SK-N-SH treated with all-trans-retinoic acid at 6 μM for 48 hours (cell line): ENCODE measurements around the gene NPB.

Experiments
- BACH2 ChIP-seq: fragments of 250-450 bp; sonication (Bioruptor Pico); IDR thresholded peaks from 2 replicates; pipeline ENCODE4 v1.9.0; 2021; ENCODE audit warnings: mild to moderate bottlenecking, borderline replicate concordance
- CSDC2 ChIP-seq: fragments of 250-450 bp; sonication (Bioruptor Pico); IDR thresholded peaks from 2 replicates; pipeline ENCODE4 v1.5.0; 2020; ENCODE audit warnings: mild to moderate bottlenecking, moderate library complexity
- RARB ChIP-seq: fragments of 250-450 bp; sonication (Bioruptor Pico); IDR thresholded peaks from 2 replicates; pipeline ENCODE4 v1.8.0; 2021; ENCODE audit warnings: mild to moderate bottlenecking, moderate library complexity
- TOX ChIP-seq: fragments of 250-450 bp; sonication (Bioruptor Pico); IDR thresholded peaks from 2 replicates; pipeline ENCODE4 v1.8.0; 2021; ENCODE audit warnings: mild to moderate bottlenecking, moderate library complexity, borderline replicate concordance
- ZC3H10 ChIP-seq: fragments of 250-450 bp; sonication (Bioruptor Pico); IDR thresholded peaks from 2 replicates; pipeline ENCODE4 v1.5.1; 2021; ENCODE audit warnings: mild to moderate bottlenecking, moderate library complexity
- ZFP3 ChIP-seq: fragments of 250-450 bp; sonication (Bioruptor Pico); IDR thresholded peaks from 2 replicates; pipeline ENCODE4 v1.5.0; 2020; ENCODE audit warnings: mild to moderate bottlenecking, moderate library complexity
- ZNF70 ChIP-seq: fragments of 450-650 bp; formaldehyde crosslinking; IDR thresholded peaks from 2 replicates; pipeline ENCODE4 v1.5.0; 2020; ENCODE audit warnings: mild to moderate bottlenecking, moderate library complexity
- TF ChIP-seq, protein P1 (sequence below): fragments of 250-450 bp; sonication (Bioruptor Pico); IDR thresholded peaks from 2 replicates; pipeline ENCODE4 v1.8.0; 2020; ENCODE audit warnings: mild to moderate bottlenecking, moderate library complexity, borderline replicate concordance
- TF ChIP-seq, protein P2 (sequence below): fragments of 250-450 bp; sonication (Bioruptor Pico); IDR thresholded peaks from 2 replicates; pipeline ENCODE4 v1.5.1; 2021; ENCODE audit warnings: mild to moderate bottlenecking, moderate library complexity
- TF ChIP-seq, protein P3 (sequence below): fragments of 250-450 bp; sonication (Bioruptor Pico); IDR thresholded peaks from 2 replicates; pipeline ENCODE4 v1.5.0; 2020; ENCODE audit warnings: mild to moderate bottlenecking, moderate library complexity

DNA sequence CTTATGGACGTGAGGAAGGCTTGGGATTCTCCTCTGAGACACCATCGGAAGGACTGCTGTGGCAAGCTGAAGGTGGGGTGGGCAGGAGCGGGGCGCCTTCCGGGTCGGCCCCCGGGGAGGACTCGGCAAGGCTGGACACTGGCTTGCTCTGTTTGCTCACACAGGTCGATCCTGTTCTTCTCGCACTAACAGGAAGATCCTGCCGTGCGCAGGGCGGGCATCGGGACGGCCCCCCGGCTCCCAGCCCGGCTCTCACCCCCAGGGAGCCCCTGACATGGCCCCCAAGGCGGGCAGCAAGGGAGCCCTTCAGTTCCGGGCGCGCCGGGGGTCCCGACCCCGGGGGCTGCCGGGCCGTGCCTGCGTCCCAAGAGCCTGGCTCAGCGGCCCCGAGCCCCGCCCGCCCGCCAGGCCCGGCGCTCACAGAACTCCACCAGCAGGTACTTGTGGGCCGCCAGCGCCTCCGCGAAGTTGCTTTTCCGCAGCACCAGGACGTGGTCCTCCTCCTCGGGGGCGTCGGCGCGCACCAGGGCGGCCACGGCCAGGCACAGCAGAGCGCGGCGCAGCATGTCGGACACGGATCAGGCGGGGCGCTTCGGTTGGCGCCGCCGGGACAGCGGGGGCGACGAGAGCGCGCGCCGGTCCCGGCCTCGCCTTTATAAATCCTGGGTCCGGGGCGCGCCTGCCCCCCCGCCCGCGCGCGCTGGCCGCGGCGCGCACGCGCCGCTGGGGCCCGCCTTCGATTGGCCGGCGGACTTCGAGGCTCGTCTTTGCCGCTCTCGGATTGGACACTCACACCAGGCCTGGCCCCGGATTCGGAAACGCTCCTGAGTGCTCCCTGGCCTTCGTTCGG lies 41.9 kb upstream of the NPB start, which contains the start of gene P4HB:
- TF ChIP-seq, protein P1, sequence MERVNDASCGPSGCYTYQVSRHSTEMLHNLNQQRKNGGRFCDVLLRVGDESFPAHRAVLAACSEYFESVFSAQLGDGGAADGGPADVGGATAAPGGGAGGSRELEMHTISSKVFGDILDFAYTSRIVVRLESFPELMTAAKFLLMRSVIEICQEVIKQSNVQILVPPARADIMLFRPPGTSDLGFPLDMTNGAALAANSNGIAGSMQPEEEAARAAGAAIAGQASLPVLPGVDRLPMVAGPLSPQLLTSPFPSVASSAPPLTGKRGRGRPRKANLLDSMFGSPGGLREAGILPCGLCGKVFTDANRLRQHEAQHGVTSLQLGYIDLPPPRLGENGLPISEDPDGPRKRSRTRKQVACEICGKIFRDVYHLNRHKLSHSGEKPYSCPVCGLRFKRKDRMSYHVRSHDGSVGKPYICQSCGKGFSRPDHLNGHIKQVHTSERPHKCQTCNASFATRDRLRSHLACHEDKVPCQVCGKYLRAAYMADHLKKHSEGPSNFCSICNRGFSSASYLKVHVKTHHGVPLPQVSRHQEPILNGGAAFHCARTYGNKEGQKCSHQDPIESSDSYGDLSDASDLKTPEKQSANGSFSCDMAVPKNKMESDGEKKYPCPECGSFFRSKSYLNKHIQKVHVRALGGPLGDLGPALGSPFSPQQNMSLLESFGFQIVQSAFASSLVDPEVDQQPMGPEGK: no peak
- TF ChIP-seq ZC3H10 (CRISPR knock-in tag) (no peak; the same call in 1 of the 2 replicates), RARB (CRISPR knock-in tag) (no peak), ZNF70 (CRISPR knock-in tag) (no peak), ZFP3 (CRISPR knock-in tag) (no peak), BACH2 (CRISPR knock-in tag) (no peak), CSDC2 (CRISPR knock-in tag) (no peak), TOX (CRISPR knock-in tag) (no peak)
- TF ChIP-seq, protein P2, sequence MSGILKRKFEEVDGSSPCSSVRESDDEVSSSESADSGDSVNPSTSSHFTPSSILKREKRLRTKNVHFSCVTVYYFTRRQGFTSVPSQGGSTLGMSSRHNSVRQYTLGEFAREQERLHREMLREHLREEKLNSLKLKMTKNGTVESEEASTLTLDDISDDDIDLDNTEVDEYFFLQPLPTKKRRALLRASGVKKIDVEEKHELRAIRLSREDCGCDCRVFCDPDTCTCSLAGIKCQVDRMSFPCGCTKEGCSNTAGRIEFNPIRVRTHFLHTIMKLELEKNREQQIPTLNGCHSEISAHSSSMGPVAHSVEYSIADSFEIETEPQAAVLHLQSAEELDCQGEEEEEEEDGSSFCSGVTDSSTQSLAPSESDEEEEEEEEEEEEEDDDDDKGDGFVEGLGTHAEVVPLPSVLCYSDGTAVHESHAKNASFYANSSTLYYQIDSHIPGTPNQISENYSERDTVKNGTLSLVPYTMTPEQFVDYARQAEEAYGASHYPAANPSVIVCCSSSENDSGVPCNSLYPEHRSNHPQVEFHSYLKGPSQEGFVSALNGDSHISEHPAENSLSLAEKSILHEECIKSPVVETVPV: no peak
- TF ChIP-seq, protein P3, sequence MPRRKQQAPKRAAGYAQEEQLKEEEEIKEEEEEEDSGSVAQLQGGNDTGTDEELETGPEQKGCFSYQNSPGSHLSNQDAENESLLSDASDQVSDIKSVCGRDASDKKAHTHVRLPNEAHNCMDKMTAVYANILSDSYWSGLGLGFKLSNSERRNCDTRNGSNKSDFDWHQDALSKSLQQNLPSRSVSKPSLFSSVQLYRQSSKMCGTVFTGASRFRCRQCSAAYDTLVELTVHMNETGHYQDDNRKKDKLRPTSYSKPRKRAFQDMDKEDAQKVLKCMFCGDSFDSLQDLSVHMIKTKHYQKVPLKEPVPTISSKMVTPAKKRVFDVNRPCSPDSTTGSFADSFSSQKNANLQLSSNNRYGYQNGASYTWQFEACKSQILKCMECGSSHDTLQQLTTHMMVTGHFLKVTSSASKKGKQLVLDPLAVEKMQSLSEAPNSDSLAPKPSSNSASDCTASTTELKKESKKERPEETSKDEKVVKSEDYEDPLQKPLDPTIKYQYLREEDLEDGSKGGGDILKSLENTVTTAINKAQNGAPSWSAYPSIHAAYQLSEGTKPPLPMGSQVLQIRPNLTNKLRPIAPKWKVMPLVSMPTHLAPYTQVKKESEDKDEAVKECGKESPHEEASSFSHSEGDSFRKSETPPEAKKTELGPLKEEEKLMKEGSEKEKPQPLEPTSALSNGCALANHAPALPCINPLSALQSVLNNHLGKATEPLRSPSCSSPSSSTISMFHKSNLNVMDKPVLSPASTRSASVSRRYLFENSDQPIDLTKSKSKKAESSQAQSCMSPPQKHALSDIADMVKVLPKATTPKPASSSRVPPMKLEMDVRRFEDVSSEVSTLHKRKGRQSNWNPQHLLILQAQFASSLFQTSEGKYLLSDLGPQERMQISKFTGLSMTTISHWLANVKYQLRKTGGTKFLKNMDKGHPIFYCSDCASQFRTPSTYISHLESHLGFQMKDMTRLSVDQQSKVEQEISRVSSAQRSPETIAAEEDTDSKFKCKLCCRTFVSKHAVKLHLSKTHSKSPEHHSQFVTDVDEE: no peak
